ENCODE results near the gene TULP3.

The TULP3 gene

GRCh38 chr12:2970744-2971143 is 80.1 kb downstream of the TULP3 start:
- no peak for DNase-seq (ENCODE audit: low read depth)

GRCh38 chr12:2973566-2973965 is 82.9 kb downstream of the TULP3 start:
- DNase-seq (ENCODE audit: low read depth), result no peak

- peak; percentile 35 for DNase-seq (ENCODE audit: low read depth)
Measured at GRCh38 chr12:2974560-2974971, 83.9 kb downstream of the TULP3 start.

- no peak for DNase-seq (ENCODE audit: low read depth)
Measured at GRCh38 chr12:2976581-2976996, 85.9 kb downstream of the TULP3 start.

GRCh38 chr12:2977776-2978175 is 87.1 kb downstream of the TULP3 start:
- DNase-seq (ENCODE audit: low read depth), result no peak

- DNase-seq (ENCODE audit: low read depth), result no peak
Measured at GRCh38 chr12:2979806-2980205, 89.1 kb downstream of the TULP3 start.

- DNase-seq (ENCODE audit: low read depth), result no peak
Measured at GRCh38 chr12:2980630-2981029, 89.9 kb downstream of the TULP3 start.

GRCh38 chr12:2982361-2982760 is 91.7 kb downstream of the TULP3 start:
- no peak for DNase-seq (ENCODE audit: low read depth)

GRCh38 chr12:2984249-2984648 is 93.6 kb downstream of the TULP3 start:
- DNase-seq (ENCODE audit: low read depth), result no peak

GRCh38 chr12:2984698-2985097 is 94.0 kb downstream of the TULP3 start:
- DNase-seq (ENCODE audit: low read depth), result no peak

GRCh38 chr12:2986876-2987275 is 96.2 kb downstream of the TULP3 start:
- no peak for DNase-seq (ENCODE audit: low read depth)

- DNase-seq (ENCODE audit: low read depth), result no peak
Measured at GRCh38 chr12:2988494-2988893, 97.8 kb downstream of the TULP3 start.
